Bronchial epithelial cell (primary cell): ENCODE results near the gene NFYC. TPM values are rescaled to one million over a fixed set of nuclear protein-coding genes. Genes with fewer than 3 reads are reported as not detected.

ENCODE experiments used
- DNase-seq: peaks from one replicate; pipeline ENCODE4 v3.0.0-alpha.2; 2010; ENCODE audit warnings: low read depth
- FAIRE-seq: peaks from 2 replicates; lab custom pipeline; 2011; peaks lifted over from hg19 to GRCh38; lab: Jason Lieb, UNC
- H3K27me3 ChIP-seq: 2 replicates; pipeline ENCODE4 v1.5.1; 2011; ENCODE audit warnings: low read length; ENCODE audit not compliant: control insufficient read depth, insufficient read depth
- H3K36me3 ChIP-seq: 2 replicates; pipeline ENCODE4 v1.5.1; 2011; ENCODE audit warnings: low read length; ENCODE audit not compliant: control insufficient read depth, insufficient read depth
- H3K4me3 ChIP-seq: 2 replicates; pipeline ENCODE4 v1.5.1; 2011; ENCODE audit warnings: mild to moderate bottlenecking, low read depth, low read length, control low read depth
- total RNA-seq: library from RNA; depleted of rRNA; stranded (reverse); fragments of >200 nt; gene quantifications from 2 replicates; pipeline ENCODE4 v1.2.1, GENCODE V29; 2014
- TF ChIP-seq, protein P1 (sequence below): IDR thresholded peaks from 2 replicates; pipeline ENCODE4 v1.5.1; 2011; ENCODE audit warnings: mild to moderate bottlenecking, moderate library complexity, low read length, control low read depth, inconsistent platforms; ENCODE audit not compliant: insufficient read depth, severe bottlenecking

The NFYC gene
- total RNA-seq, 1 donor from 2014 or later = 22.9 TPM

DNA sequence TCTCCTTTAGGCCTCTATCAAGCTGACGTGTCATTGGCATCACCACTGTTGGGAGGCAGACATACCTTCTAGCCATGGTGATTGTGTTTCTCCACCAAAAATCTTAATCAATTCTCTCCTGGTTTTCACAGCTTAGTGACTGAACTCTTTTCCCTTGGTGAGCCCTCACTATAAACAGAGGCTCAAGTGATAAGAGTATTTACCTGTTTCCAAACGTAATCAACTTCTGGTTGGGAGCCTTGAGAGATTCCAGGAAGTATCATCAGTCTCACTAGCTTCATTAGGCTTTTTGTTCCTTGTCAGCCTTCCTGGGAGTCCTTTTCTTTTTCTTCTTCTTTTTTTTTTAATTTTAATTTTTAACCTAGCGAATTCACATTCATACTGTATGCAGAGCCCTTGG lies 58.3 kb downstream of the NFYC start:
- no peak overlapping the region for H3K4me3 ChIP-seq
- TF ChIP-seq, protein P1, sequence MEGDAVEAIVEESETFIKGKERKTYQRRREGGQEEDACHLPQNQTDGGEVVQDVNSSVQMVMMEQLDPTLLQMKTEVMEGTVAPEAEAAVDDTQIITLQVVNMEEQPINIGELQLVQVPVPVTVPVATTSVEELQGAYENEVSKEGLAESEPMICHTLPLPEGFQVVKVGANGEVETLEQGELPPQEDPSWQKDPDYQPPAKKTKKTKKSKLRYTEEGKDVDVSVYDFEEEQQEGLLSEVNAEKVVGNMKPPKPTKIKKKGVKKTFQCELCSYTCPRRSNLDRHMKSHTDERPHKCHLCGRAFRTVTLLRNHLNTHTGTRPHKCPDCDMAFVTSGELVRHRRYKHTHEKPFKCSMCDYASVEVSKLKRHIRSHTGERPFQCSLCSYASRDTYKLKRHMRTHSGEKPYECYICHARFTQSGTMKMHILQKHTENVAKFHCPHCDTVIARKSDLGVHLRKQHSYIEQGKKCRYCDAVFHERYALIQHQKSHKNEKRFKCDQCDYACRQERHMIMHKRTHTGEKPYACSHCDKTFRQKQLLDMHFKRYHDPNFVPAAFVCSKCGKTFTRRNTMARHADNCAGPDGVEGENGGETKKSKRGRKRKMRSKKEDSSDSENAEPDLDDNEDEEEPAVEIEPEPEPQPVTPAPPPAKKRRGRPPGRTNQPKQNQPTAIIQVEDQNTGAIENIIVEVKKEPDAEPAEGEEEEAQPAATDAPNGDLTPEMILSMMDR = no peak
- FAIRE-seq (no peak), DNase-seq (no peak)
- no peaks in the 10 kb centered on the region for H3K27me3 ChIP-seq
- peaks cover 11% of the 10 kb centered on the region for H3K36me3 ChIP-seq

DNA sequence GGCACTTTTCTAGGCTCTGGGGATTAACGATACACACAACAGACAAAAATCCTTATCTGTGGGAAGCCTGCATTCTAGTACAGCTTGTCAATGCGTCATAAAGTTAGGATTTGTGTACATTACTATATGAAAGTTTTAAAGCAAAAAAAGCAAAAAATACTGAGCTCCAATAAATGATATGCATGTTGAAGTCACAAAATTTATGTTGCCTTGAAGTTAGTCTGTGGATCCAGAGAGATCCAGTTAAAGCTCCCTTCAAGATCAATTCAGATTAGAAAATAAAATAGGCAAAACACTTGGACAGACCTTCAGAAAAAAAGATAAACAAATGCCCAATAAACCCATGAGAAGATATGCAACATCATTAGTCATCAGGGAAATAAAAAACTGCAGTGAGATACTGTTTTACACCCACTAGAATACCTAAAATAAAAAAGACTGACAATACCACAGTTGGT lies 59.0 kb downstream of the NFYC start:
- TF ChIP-seq, protein P1 = no peak
- FAIRE-seq (no peak), DNase-seq (peak; percentile 20)
- Histone ChIP-seq H3K27me3 (no peaks in the 10 kb centered on the region), H3K36me3 (peaks cover 13% of the 10 kb centered on the region), H3K4me3 (no peak overlapping the region)

DNA sequence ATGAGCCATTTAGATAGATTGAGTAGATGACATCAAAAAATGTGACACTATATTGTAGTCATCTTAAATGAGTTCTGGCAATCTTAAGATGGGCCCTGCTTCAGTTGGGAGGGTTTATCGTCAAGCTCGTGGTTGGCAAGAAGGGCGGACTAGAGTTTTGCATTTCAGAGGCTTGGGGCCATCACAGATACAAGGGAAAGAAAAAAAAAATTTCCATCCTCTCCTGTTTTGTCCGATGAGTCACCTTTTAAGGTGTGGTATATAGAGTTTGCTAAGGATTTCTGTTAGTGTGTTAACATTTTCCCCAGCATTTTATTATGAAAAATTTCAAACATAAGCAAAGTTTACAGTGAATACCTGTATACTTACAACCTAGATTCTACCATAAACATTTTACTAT lies 60.3 kb downstream of the NFYC start:
- no peak for FAIRE-seq
- DNase-seq = peak; percentile 31
- Histone ChIP-seq H3K4me3 (no peak overlapping the region), H3K27me3 (no peaks in the 10 kb centered on the region), H3K36me3 (peaks cover 11% of the 10 kb centered on the region)
- TF ChIP-seq, protein P1 = no peak

- TF ChIP-seq, protein P1 = no peak
- DNase-seq = no peak
- H3K4me3 ChIP-seq = no peak overlapping the region
- no peaks in the 10 kb centered on the region for H3K27me3 ChIP-seq
- peak; percentile 92 for FAIRE-seq
- peaks cover 18% of the 10 kb centered on the region for H3K36me3 ChIP-seq
These were observed 61.8 kb downstream of the NFYC start for GRCh38 chr1:40753142-40753882.

- no peak overlapping the region for H3K4me3 ChIP-seq
- H3K27me3 ChIP-seq = no peaks in the 10 kb centered on the region
- TF ChIP-seq, protein P1 = no peak
- H3K36me3 ChIP-seq = peaks cover 24% of the 10 kb centered on the region
- FAIRE-seq (no peak), DNase-seq (no peak)
These were observed 62.7 kb downstream of the NFYC start for GRCh38 chr1:40754201-40754600.

- TF ChIP-seq, protein P1 = no peak
- FAIRE-seq (no peak), DNase-seq (peak; percentile 20)
- Histone ChIP-seq H3K27me3 (no peaks in the 10 kb centered on the region), H3K4me3 (no peak overlapping the region), H3K36me3 (peaks cover 24% of the 10 kb centered on the region)
These were observed 63.6 kb downstream of the NFYC start for GRCh38 chr1:40755067-40755466.
